Upper lobe of left lung (tissue), 4 donors: Measurements from ENCODE around the gene PF4V1.

ENCODE experiments used
- POLR2A ChIP-seq, 4 donors: fragments of 450-650 bp; IDR thresholded peaks; one replicate each; pipeline ENCODE4 v1.5.1; 2016 to 2017; ENCODE audit warnings: antibody characterized with exemption in 4 of 4, mild to moderate bottlenecking in 2 of 4
- TF ChIP-seq, protein P1 (sequence below), 6 experiments: fragments of 450-650 bp in 4 of 6; fragments of 200-600 bp in 2 of 6; sonication (generic) in 2 of 6; IDR thresholded peaks; one replicate each; pipeline ENCODE4 v1.5.1; 2016 to 2019; ENCODE audit warnings: antibody characterized with exemption in 6 of 6

DNA sequence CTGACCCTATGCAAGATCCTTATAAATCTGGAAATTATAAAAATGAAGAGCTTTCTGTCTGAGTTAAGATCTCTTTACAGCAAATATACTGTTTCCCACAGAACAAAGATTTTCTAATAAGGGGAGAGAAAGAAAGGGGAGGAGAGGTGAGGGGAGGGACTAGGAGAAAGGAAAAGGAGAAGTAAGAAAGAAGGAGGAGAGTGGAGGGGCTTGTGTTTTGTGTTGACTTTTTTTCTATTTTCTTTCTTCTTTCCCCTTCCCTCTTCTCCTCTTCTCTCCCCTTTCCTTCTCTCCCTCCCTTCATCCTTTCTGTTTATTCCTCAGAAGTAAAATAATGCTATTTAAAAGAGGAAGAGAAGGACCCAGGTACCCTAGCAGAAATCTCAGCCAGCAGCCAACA lies 10.4 kb upstream of the PF4V1 start:
- TF ChIP-seq POLR2A (IDR thresholded peaks at IDR 0.05): no peak
- TF ChIP-seq, protein P1, sequence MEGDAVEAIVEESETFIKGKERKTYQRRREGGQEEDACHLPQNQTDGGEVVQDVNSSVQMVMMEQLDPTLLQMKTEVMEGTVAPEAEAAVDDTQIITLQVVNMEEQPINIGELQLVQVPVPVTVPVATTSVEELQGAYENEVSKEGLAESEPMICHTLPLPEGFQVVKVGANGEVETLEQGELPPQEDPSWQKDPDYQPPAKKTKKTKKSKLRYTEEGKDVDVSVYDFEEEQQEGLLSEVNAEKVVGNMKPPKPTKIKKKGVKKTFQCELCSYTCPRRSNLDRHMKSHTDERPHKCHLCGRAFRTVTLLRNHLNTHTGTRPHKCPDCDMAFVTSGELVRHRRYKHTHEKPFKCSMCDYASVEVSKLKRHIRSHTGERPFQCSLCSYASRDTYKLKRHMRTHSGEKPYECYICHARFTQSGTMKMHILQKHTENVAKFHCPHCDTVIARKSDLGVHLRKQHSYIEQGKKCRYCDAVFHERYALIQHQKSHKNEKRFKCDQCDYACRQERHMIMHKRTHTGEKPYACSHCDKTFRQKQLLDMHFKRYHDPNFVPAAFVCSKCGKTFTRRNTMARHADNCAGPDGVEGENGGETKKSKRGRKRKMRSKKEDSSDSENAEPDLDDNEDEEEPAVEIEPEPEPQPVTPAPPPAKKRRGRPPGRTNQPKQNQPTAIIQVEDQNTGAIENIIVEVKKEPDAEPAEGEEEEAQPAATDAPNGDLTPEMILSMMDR (IDR thresholded peaks at IDR 0.05): no peak
